HepG2 (cell line): Measurements from ENCODE around the gene SIK2. TPM values are rescaled to one million over a fixed set of nuclear protein-coding genes. Genes with fewer than 3 reads are reported as not detected.

Source experiments
- ARID2 ChIP-seq: sonication (generic); formaldehyde crosslinking; IDR thresholded peaks from 2 replicates; pipeline ENCODE4 v1.8.1; 2022; ENCODE audit warnings: mild to moderate bottlenecking, missing genetic modification reagents, borderline replicate concordance
- ATF1 ChIP-seq: IDR thresholded peaks from 2 replicates; pipeline ENCODE4 v1.6.1; 2016; ENCODE audit warnings: mild to moderate bottlenecking, control low read depth
- CERS6 ChIP-seq: sonication (generic); formaldehyde crosslinking; IDR thresholded peaks from 2 replicates; pipeline ENCODE4 v1.5.0; 2020; ENCODE audit warnings: missing genetic modification reagents
- CHD2 ChIP-seq: IDR thresholded peaks from 2 replicates; pipeline ENCODE4 v1.6.1; 2011; ENCODE audit warnings: low read depth, low read length, improper control_type of control experiment
- DNMT3B ChIP-seq: conservative IDR thresholded peaks from 2 replicates; pipeline ENCODE4 v1.6.1; 2016; ENCODE audit warnings: missing biosample characterization, control low read depth
- E2F5 ChIP-seq: sonication (generic); formaldehyde crosslinking; conservative IDR thresholded peaks from 2 replicates; pipeline ENCODE4 v1.4.0; 2020; ENCODE audit warnings: missing genetic modification reagents
- GMEB1 ChIP-seq: sonication (generic); formaldehyde crosslinking; IDR thresholded peaks from 2 replicates; pipeline ENCODE4 v1.5.1; 2020; ENCODE audit warnings: missing genetic modification reagents, mild to moderate bottlenecking, borderline replicate concordance
- LRRFIP1 ChIP-seq: sonication (generic); formaldehyde crosslinking; conservative IDR thresholded peaks from 2 replicates; pipeline ENCODE4 v1.4.0; 2020; ENCODE audit warnings: missing genetic modification reagents
- MXD1 ChIP-seq: sonication (generic); formaldehyde crosslinking; IDR thresholded peaks from 2 replicates; pipeline ENCODE4 v1.4.0; 2020; ENCODE audit warnings: mild to moderate bottlenecking, missing genetic modification reagents
- POGZ ChIP-seq: sonication (generic); formaldehyde crosslinking; IDR thresholded peaks from 2 replicates; pipeline ENCODE4 v1.4.0; 2020; ENCODE audit warnings: mild to moderate bottlenecking, missing genetic modification reagents
- RELA ChIP-seq: sonication (generic); formaldehyde crosslinking; IDR thresholded peaks from 2 replicates; pipeline ENCODE4 v1.4.0; 2020; ENCODE audit warnings: missing genetic modification reagents
- SAP130 ChIP-seq: IDR thresholded peaks from 2 replicates; pipeline ENCODE4 v1.6.1; 2016; ENCODE audit warnings: low read depth
- SIX1 ChIP-seq: sonication (generic); formaldehyde crosslinking; IDR thresholded peaks from 2 replicates; pipeline ENCODE4 v1.4.0; 2020; ENCODE audit warnings: missing genetic modification reagents, borderline replicate concordance
- SOX6 ChIP-seq, 2 experiments: fragments of 450-650 bp in 1 of 2; sonication (generic) in 1 of 2; formaldehyde crosslinking in 1 of 2; IDR thresholded peaks; 2 replicates each; pipeline versions ENCODE4 v1.4.0 to v1.6.1; 2017 to 2020; ENCODE audit warnings: antibody characterized with exemption in 1 of 2, mild to moderate bottlenecking in 1 of 2, missing genetic modification reagents in 1 of 2
- TFDP2 ChIP-seq: sonication (generic); formaldehyde crosslinking; IDR thresholded peaks from 2 replicates; pipeline ENCODE4 v1.4.0; 2020; ENCODE audit warnings: missing genetic modification reagents
- TMF1 ChIP-seq: sonication (generic); formaldehyde crosslinking; IDR thresholded peaks from 2 replicates; pipeline ENCODE4 v1.8.1; 2022; ENCODE audit warnings: low read depth, missing genetic modification reagents
- YEATS4 ChIP-seq: sonication (generic); formaldehyde crosslinking; IDR thresholded peaks from 2 replicates; pipeline ENCODE4 v1.4.0; 2020; ENCODE audit warnings: missing genetic modification reagents, borderline replicate concordance
- ZNF18 ChIP-seq: sonication (generic); formaldehyde crosslinking; IDR thresholded peaks from 2 replicates; pipeline ENCODE4 v1.8.0; 2022; ENCODE audit warnings: mild to moderate bottlenecking, missing genetic modification reagents; ENCODE audit not compliant: insufficient replicate concordance
- ZNF207 ChIP-seq: fragments of 450-650 bp; IDR thresholded peaks from 2 replicates; pipeline ENCODE4 v1.6.1; 2016; ENCODE audit warnings: antibody characterized with exemption, borderline replicate concordance
- ZNF44 ChIP-seq: sonication (generic); formaldehyde crosslinking; IDR thresholded peaks from 2 replicates; pipeline ENCODE4 v1.5.1; 2020; ENCODE audit warnings: mild to moderate bottlenecking, missing genetic modification reagents
- ZNF816 ChIP-seq: sonication (generic); formaldehyde crosslinking; IDR thresholded peaks from 2 replicates; pipeline ENCODE4 v1.8.0; 2022; ENCODE audit warnings: missing genetic modification reagents, mild to moderate bottlenecking, borderline replicate concordance
- polyA plus RNA-seq, 8 experiments: library from polyadenylated mRNA; depleted of rRNA in 3 of 8; stranded (reverse) in 7 of 8; unstranded in 1 of 8; fragments of >200 nt; fragmentation: Illumina TruSeq in 4 of 8; extraction: Trizol in 4 of 8; gene quantifications; 2 replicates each; pipeline versions ENCODE4 v1.2.1 to v1.2.3, GENCODE V29; 2011 to 2016; ENCODE audit warnings: low read depth in 4 of 8, missing spikeins in 1 of 8, mixed read lengths in 1 of 8; ENCODE audit not compliant: insufficient read depth in 1 of 8
- total RNA-seq, 5 experiments: library from RNA; depleted of rRNA; stranded (reverse); fragments of >200 nt; fragmentation: Illumina TruSeq; extraction: Trizol; gene quantifications; 2 replicates each; pipeline ENCODE4 v1.2.3, GENCODE V29; 2016; ENCODE audit warnings: low read depth in 1 of 5

Gene SIK2
- total and polyA plus RNA-seq, 2 of the 13 experiments (the other 11 are each of a cell fraction or from before 2014, with no cell fraction given), result 8.1 to 15.4 TPM

GRCh38 chr11:111778047-111778558 is 175.9 kb downstream of the SIK2 start (continued):
- TF ChIP-seq TMF1 (CRISPR knock-in tag) (no peak), E2F5 (no peak), CERS6 (CRISPR knock-in tag) (no peak), YEATS4 (CRISPR knock-in tag) (no peak), ZNF44 (CRISPR knock-in tag) (no peak), SIX1 (CRISPR knock-in tag) (no peak), ZNF18 (no peak), LRRFIP1 (CRISPR knock-in tag) (no peak), MXD1 (CRISPR knock-in tag) (no peak), SOX6 (IDR thresholded peaks at IDR 0.05) (no peak), SOX6 (CRISPR knock-in tag; IDR thresholded peaks at IDR 0.05) (peak; percentile 84), POGZ (CRISPR knock-in tag) (0 out of 2 replicates have a peak, but pooled peaks have one; percentile 4), ZNF816 (CRISPR knock-in tag) (no peak), ATF1 (CRISPR knock-in tag) (peak; percentile 9; the same call in 1 of the 2 replicates), TFDP2 (CRISPR knock-in tag) (0 out of 2 replicates have a peak, but pooled peaks have one; percentile 8), DNMT3B (CRISPR knock-in tag) (no peak), CHD2 (no peak), RELA (CRISPR knock-in tag) (no peak), SAP130 (no peak; the same call in 1 of the 2 replicates), ZNF207 (no peak), ARID2 (CRISPR knock-in tag) (no peak), GMEB1 (CRISPR knock-in tag) (no peak)
